Activated naive CD8-positive, alpha-beta T cell treated with anti-CD3 and anti-CD28 coated beads, Interleukin-2, amount 50 U/mL, for 16 hours (primary cell): ENCODE results near the gene SSTR4.

Experiments used
- DNase-seq: peaks from one replicate; pipeline ENCODE4 v3.0.0-alpha.2; 2020; ENCODE audit warnings: low read depth, low spot score

Gene SSTR4

GRCh38 chr20:23086931-23087411 is 51.9 kb downstream of the SSTR4 start:
- DNase-seq = no peak

- DNase-seq = no peak
Observed at GRCh38 chr20:23087587-23088251, 52.6 kb downstream of the SSTR4 start.
